BLaER1 treated with 17β-estradiol and CSF1 and Interleukin-3, amounts not matched to agents 10 nM and 100 nM (cell line): ENCODE measurements around the gene NEFH.

Source experiments
- H3K27ac ChIP-seq, 11 experiments: shearing (Covaris generic); formaldehyde crosslinking; 2 replicates each; pipeline ENCODE4 v1.8.1; 2022
- H3K27me3 ChIP-seq, 11 experiments: shearing (Covaris generic); formaldehyde crosslinking; 2 replicates each; pipeline ENCODE4 v1.8.1; 2022
- H3K36me3 ChIP-seq, 11 experiments: shearing (Covaris generic); formaldehyde crosslinking; 2 replicates each; pipeline ENCODE4 v1.8.1; 2022
- H3K4me1 ChIP-seq, 10 experiments: shearing (Covaris generic); formaldehyde crosslinking; 2 replicates each; pipeline ENCODE4 v1.8.1; 2022
- H3K4me2 ChIP-seq, 11 experiments: shearing (Covaris generic); formaldehyde crosslinking; 2 replicates each; pipeline ENCODE4 v1.8.1; 2022
- H3K4me3 ChIP-seq, 10 experiments: shearing (Covaris generic); formaldehyde crosslinking; 2 replicates each; pipeline ENCODE4 v1.8.1; 2022
- H3K9ac ChIP-seq, 11 experiments: shearing (Covaris generic); formaldehyde crosslinking; 2 replicates each; pipeline ENCODE4 v1.8.1; 2022
- H3K9me3 ChIP-seq, 11 experiments: shearing (Covaris generic); formaldehyde crosslinking; replicated peaks in 1 of 11; 2 replicates each; pipeline ENCODE4 v1.8.1; 2022
- H4K20me1 ChIP-seq, 11 experiments: shearing (Covaris generic); formaldehyde crosslinking; 2 replicates each; pipeline ENCODE4 v1.8.1; 2022
- Cebpa-rat ChIP-seq, 11 experiments: shearing (Covaris generic); IDR thresholded peaks; 2 replicates each; pipeline ENCODE4 v1.8.1; 2022

The NEFH gene

GRCh38 chr22:29503811-29504372 lies 23.9 kb downstream of the NEFH start:
- Histone ChIP-seq H3K4me1 (peaks cover 0 to 17% (median 7%) of the 10 kb centered on the region in 10 experiments; a peak in 11 of 20 replicates), H3K9me3 (no peaks in the 10 kb centered on the region), H3K4me2 (peak overlapping the region in 6 of 11 experiments; percentile 15 to 61 (median 40); a peak in 11 of 22 replicates), H3K36me3 (peaks cover 46 to 93% (median 68%) of the 10 kb centered on the region in 11 experiments), H3K4me3 (no peak overlapping the region), H3K27me3 (no peaks in the 10 kb centered on the region), H3K9ac (peak overlapping the region in 5 of 11 experiments; percentile 19 to 52 (median 22); a peak in 5 of 22 replicates), H3K27ac (peak overlapping the region in 2 of 11 experiments; percentile 7 to 17; a peak in 4 of 22 replicates), H4K20me1 (peaks cover 0 to 11% (median 0%) of the 10 kb centered on the region in 11 experiments; a peak in 3 of 22 replicates)
- no peak for TF ChIP-seq Cebpa-rat (IDR thresholded peaks at IDR 0.05)

GRCh38 chr22:29509298-29509697 lies 29.3 kb downstream of the NEFH start:
- no peak overlapping the region for H3K9ac ChIP-seq
- peaks cover 77 to 98% (median 88%) of the 10 kb centered on the region in 11 experiments for H3K36me3 ChIP-seq
- H3K27ac ChIP-seq, result no peak overlapping the region
- no peaks in the 10 kb centered on the region for H3K27me3 ChIP-seq
- peaks cover 3 to 20% (median 12%) of the 10 kb centered on the region in 10 experiments; a peak in 17 of 20 replicates for H3K4me1 ChIP-seq
- no peak for TF ChIP-seq Cebpa-rat (IDR thresholded peaks at IDR 0.05)
- no peak overlapping the region for H3K4me2 ChIP-seq
- no peaks in the 10 kb centered on the region for H3K9me3 ChIP-seq
- no peak overlapping the region for H3K4me3 ChIP-seq
- peaks cover 0 to 21% (median 13%) of the 10 kb centered on the region in 11 experiments; a peak in 11 of 22 replicates for H4K20me1 ChIP-seq

GRCh38 chr22:29509815-29510214 lies 29.8 kb downstream of the NEFH start:
- Histone ChIP-seq H3K9ac (no peak overlapping the region), H3K27ac (no peak overlapping the region), H4K20me1 (peaks cover 0 to 21% (median 13%) of the 10 kb centered on the region in 11 experiments; a peak in 11 of 22 replicates), H3K36me3 (peaks cover 82 to 100% (median 93%) of the 10 kb centered on the region in 11 experiments), H3K27me3 (no peaks in the 10 kb centered on the region), H3K4me3 (no peak overlapping the region), H3K4me1 (peaks cover 0 to 20% (median 12%) of the 10 kb centered on the region in 10 experiments; a peak in 16 of 20 replicates), H3K9me3 (no peaks in the 10 kb centered on the region), H3K4me2 (no peak overlapping the region)
- no peak for TF ChIP-seq Cebpa-rat (IDR thresholded peaks at IDR 0.05)

- Histone ChIP-seq H4K20me1 (peaks cover 0 to 21% (median 13%) of the 10 kb centered on the region in 11 experiments; a peak in 11 of 22 replicates), H3K9ac (peak overlapping the region in 1 of 11 experiments; percentile 10; a peak in 1 of 22 replicates), H3K9me3 (no peaks in the 10 kb centered on the region), H3K4me1 (peaks cover 0 to 20% (median 12%) of the 10 kb centered on the region in 10 experiments; a peak in 10 of 20 replicates), H3K4me2 (peak overlapping the region in 3 of 11 experiments; percentile 9 to 18 (median 11); a peak in 2 of 22 replicates), H3K27me3 (no peaks in the 10 kb centered on the region), H3K4me3 (no peak overlapping the region), H3K27ac (no peak overlapping the region), H3K36me3 (peaks cover 89 to 100% (median 93%) of the 10 kb centered on the region in 11 experiments)
- TF ChIP-seq Cebpa-rat (IDR thresholded peaks at IDR 0.05), result no peak
These were observed 30.5 kb downstream of the NEFH start for GRCh38 chr22:29510542-29510941.

GRCh38 chr22:29511126-29511862 lies 31.3 kb downstream of the NEFH start:
- TF ChIP-seq Cebpa-rat (IDR thresholded peaks at IDR 0.05), result no peak
- peaks cover 90 to 100% (median 94%) of the 10 kb centered on the region in 11 experiments for H3K36me3 ChIP-seq

GRCh38 chr22:29512031-29512430 lies 32.0 kb downstream of the NEFH start:
- Histone ChIP-seq H3K27me3 (no peaks in the 10 kb centered on the region), H3K4me2 (no peak overlapping the region)

More at GRCh38 chr22:29511126-29511862, 31.3 kb downstream of the NEFH start:
- H3K4me1 ChIP-seq, result peaks cover 0 to 20% (median 12%) of the 10 kb centered on the region in 10 experiments; a peak in 10 of 20 replicates
- H3K4me2 ChIP-seq, result peak overlapping the region in 3 of 11 experiments; percentile 9 to 18 (median 11); a peak in 3 of 22 replicates
- H3K27ac ChIP-seq, result no peak overlapping the region
- peaks cover 0 to 26% (median 13%) of the 10 kb centered on the region in 11 experiments; a peak in 12 of 22 replicates for H4K20me1 ChIP-seq
- no peaks in the 10 kb centered on the region for H3K27me3 ChIP-seq
- H3K9ac ChIP-seq, result peak overlapping the region in 1 of 11 experiments; percentile 10; a peak in 2 of 22 replicates
- H3K9me3 ChIP-seq, result no peaks in the 10 kb centered on the region
- no peak overlapping the region for H3K4me3 ChIP-seq

GRCh38 chr22:29517215-29517908 lies 37.3 kb downstream of the NEFH start:
- Histone ChIP-seq H3K9ac (no peak overlapping the region), H3K36me3 (peaks cover 88 to 100% (median 93%) of the 10 kb centered on the region in 11 experiments), H3K27me3 (no peaks in the 10 kb centered on the region), H3K4me1 (no peaks in the 10 kb centered on the region), H3K27ac (no peak overlapping the region), H3K9me3 (no peaks in the 10 kb centered on the region), H4K20me1 (peaks cover 0 to 28% (median 0%) of the 10 kb centered on the region in 11 experiments; a peak in 4 of 22 replicates), H3K4me2 (no peak overlapping the region), H3K4me3 (no peak overlapping the region)
- TF ChIP-seq Cebpa-rat (IDR thresholded peaks at IDR 0.05), result no peak

More at GRCh38 chr22:29512031-29512430, 32.0 kb downstream of the NEFH start:
- Histone ChIP-seq H3K4me3 (no peak overlapping the region), H4K20me1 (peaks cover 0 to 26% (median 13%) of the 10 kb centered on the region in 11 experiments; a peak in 12 of 22 replicates), H3K4me1 (peaks cover 0 to 20% (median 12%) of the 10 kb centered on the region in 10 experiments; a peak in 10 of 20 replicates), H3K9ac (no peak overlapping the region; a peak in 1 of 22 replicates), H3K9me3 (no peaks in the 10 kb centered on the region), H3K36me3 (peaks cover 90 to 100% (median 94%) of the 10 kb centered on the region in 11 experiments), H3K27ac (no peak overlapping the region)
- TF ChIP-seq Cebpa-rat (IDR thresholded peaks at IDR 0.05), result no peak

- H3K27ac ChIP-seq, result no peak overlapping the region
- no peak for TF ChIP-seq Cebpa-rat (IDR thresholded peaks at IDR 0.05)
- H3K36me3 ChIP-seq, result peaks cover 90 to 100% (median 92%) of the 10 kb centered on the region in 11 experiments
- H3K4me2 ChIP-seq, result no peak overlapping the region
- no peaks in the 10 kb centered on the region for H3K27me3 ChIP-seq
- H3K4me1 ChIP-seq, result no peaks in the 10 kb centered on the region
- no peak overlapping the region for H3K9ac ChIP-seq
- H4K20me1 ChIP-seq, result peaks cover 0 to 31% (median 0%) of the 10 kb centered on the region in 11 experiments; a peak in 4 of 22 replicates
- no peaks in the 10 kb centered on the region for H3K9me3 ChIP-seq
- no peak overlapping the region for H3K4me3 ChIP-seq
These were observed 38.4 kb downstream of the NEFH start for GRCh38 chr22:29518427-29518826.
